GM19193 (cell line): ENCODE data around the gene LGALS1.

Source experiments
- POLR2A ChIP-seq: IDR thresholded peaks from 4 replicates; pipeline ENCODE4 v1.6.1; 2011; ENCODE audit not compliant: insufficient read depth, insufficient read length; ENCODE audit errors: extremely low read depth

Gene LGALS1

DNA sequence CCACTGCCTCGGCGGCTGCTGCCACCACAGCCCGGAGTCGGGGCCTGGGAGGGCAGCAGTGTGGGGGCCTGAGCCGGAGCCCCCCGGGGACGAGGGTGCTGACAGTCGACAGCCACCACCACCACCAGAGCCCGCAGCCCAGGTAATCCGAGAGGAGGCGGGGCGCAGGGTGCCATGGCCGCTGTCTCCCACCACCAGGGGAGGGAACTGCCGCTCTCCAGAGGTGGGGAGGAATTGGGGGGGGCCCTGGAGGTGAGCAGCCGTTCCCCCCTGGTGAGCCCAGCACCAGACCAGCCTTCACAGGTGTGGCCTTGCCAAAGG, 34.0 kb downstream of the LGALS1 start:
- no peak for TF ChIP-seq POLR2A

DNA sequence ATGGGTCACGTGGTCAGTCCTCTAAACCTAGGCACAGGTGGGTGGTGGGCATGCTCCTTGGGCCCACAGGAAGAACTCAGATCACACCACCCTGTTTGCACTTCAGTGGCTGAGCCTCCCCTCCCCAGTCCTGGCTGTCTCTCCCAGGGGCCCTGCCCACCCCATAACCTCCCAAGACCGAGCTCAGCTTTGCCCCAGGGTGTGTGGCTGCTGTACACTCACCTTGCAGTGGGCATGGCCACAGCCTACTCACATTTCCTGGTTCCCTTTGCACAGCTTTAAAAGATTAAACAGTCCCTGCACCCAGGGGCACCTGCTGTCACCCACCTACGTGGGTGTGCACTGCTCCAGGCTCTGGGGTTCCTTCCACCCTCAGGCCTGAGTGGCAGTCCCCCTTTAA, 35.2 kb downstream of the LGALS1 start:
- TF ChIP-seq POLR2A = no peak

DNA sequence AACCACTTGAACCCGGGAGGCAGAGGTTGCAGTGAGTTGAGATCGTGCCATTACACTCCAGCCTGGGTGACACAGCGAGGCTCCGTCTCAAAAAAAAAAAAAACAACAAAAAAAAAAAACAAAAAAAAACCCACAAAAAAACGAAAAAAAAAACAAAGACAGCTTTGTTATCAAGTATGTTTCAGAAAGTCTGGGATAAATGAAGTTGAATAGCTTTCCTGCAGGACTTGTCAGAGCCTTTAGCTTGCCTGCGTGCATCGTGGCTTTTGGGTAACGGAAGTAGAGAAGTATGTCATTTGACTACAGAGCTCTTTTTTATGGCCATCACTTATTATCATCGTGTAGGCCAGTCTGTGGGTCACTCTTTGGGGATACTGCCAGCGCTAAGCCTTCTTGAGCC, 36.1 kb downstream of the LGALS1 start:
- TF ChIP-seq POLR2A = no peak

DNA sequence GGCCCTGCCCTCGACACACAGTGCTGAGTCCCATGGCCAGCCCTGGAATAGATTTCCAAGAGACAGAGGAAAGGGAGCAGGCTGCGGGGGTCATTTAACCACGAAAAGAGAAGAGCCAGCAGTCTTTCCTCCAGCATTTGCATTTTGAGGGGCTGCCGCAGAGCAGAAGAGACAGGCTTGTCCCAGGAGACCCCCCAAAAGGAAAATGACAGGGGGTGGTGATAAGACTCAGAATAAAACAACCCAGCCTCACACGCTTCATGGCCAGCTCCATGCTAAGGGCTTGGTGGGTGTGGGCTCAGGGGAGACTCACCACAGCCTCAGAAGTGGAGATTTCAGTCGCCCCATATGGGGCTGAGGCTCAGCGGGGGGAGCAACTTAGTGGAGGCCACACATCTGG, 38.3 kb downstream of the LGALS1 start:
- no peak for TF ChIP-seq POLR2A

DNA sequence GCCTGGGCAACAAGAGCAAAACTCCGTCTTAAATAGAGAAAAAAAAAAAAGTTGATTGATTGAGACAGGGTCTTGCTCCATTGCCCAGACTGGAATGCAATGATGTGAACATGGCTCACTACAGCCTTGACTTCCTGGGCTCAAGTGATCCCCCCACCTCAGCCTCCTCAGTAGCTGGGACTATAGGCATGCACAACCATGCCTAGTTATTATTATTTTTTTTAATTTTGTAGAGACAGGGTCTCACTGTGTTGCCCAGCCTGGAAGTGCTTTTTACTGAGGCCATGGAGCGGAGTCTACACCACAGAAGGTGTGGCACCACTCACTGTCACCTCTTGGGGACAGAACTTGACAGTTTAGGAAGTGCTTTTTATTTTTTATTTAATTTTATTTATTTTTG, 39.2 kb downstream of the LGALS1 start:
- TF ChIP-seq POLR2A = no peak

DNA sequence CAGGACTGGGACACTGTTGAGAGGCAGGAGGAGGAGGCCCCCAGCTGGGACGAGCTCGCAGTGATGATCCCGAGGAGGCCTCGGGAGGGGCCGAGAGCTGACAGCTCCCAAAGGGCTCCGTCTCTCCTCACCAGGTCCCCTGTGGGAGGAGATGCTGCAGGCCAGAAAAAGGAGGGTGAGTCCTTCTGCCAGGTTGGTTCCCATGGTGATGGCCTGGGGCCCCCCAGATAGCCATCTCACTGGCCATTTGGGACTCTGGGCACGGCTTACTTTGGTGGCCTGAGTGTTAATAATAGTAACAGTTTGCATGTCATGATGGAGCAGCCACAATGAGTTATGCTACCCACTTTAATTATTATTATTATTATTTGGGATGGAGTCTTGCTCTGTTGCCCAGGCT, 40.3 kb downstream of the LGALS1 start:
- TF ChIP-seq POLR2A = no peak

DNA sequence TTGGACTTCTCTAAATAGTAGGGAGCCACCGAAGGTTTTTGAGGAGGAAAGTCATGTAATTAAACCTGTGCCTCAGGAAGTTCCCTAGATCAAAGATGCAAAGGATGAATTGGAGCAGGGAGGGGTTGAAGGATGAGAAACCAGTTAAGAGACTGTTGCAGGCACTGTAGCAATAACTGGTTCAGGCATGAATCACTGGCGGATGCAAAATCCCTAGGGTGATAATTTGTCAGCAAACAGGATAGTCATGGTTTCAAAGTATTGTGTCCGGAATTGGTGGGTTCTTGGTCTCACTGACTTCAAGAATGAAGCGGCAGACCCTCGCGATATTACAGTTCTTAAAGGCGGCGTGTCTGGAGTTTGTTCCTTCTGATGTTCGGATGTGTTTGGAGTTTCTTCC, 41.3 kb downstream of the LGALS1 start:
- TF ChIP-seq POLR2A = no peak

DNA sequence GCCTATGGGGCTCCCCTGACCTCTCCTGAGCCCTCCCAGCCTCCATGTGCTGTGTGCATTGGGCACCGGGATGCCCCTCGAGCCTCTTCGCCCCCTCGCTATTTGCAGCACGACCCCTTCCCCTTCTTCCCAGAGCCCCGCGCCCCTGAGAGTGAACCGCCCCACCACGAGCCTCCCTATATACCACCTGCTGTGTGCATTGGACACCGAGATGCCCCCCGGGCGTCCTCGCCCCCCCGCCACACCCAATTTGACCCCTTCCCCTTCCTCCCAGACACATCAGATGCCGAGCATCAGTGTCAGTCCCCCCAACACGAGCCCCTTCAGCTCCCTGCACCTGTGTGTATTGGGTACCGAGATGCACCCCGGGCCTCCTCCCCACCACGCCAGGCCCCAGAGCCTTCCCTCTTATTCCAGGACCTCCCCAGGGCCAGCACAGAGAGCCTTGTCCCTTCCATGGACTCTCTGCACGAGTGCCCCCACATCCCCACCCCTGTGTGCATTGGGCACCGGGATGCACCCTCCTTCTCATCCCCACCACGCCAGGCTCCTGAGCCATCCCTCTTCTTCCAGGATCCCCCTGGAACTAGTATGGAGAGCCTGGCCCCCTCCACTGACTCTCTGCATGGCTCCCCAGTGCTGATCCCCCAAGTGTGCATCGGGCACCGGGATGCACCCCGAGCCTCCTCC, 50.3 kb downstream of the LGALS1 start:
- TF ChIP-seq POLR2A = no peak

DNA sequence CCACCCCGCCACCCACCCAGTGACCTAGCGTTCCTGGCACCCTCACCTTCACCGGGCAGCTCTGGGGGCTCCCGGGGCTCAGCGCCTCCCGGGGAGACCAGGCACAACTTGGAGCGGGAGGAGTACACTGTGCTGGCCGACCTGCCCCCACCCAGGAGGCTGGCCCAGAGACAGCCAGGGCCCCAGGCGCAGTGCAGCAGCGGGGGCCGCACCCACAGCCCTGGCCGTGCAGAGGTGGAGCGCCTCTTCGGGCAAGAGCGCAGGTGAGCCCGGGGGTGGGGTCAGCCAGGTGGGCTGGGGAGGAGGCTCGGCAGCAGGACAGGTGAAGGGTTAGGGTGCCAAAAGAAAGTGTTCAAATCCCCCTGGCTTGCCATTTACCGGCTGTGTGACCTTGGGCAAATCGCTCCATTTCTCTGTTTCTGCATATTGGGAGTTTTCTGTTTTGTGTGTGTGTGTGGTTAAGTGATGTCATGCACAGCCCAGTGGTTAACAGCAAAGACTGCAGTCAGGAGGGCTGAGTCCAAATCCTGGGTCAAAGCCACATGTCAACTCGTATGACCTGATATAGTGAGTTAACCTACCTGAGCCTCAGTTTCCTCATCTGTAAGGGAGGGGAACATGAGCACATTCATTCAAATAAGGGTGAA, 50.9 kb downstream of the LGALS1 start:
- no peak for TF ChIP-seq POLR2A

DNA sequence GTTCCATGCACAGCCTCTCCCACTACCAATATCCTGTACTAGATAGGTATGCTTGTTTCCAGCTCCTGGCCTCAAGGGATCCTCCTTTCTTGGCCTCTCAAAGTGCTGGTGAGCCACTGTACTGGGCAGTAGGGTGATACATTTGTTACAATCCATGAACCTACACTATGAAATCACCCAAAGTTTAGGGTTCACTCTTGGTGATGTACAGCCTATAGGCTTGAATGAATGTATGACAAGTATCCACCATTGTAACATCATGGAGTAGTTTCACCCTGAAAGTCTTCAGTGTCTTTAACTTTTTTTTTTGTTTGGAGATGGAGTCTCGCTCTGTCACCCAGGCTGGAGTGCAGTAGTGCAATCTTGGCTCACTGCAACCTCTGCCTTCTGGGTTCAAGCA, 53.2 kb downstream of the LGALS1 start:
- no peak for TF ChIP-seq POLR2A
